Measurements from ENCODE around the gene ZNF180. TPM values are rescaled to one million over a fixed set of nuclear protein-coding genes. Genes with fewer than 3 reads are reported as not detected.

The ZNF180 gene
- 8.4 TPM for total RNA-seq
- long read RNA-seq, partial matches to known transcripts = 1 of 4 reads
- long read RNA-seq, other reads (novel, unspliced or antisense) = 3 of 4 reads

- Histone ChIP-seq H3K27me3 (ENCODE audit: low read depth) (peaks cover 6% of the 10 kb centered on the region), H3K4me3 (peak within 1 kb of the TSS; percentile 87), H3K4me1 (peaks cover 19% of the 10 kb centered on the region), H3K36me3 (peaks cover 17% of the 10 kb centered on the region), H3K27ac (peak within 1 kb of the TSS; percentile 88), H3K9me3 (peaks cover 40% of the 10 kb centered on the region)
- DNase-seq = peak; percentile 97
- intact Hi-C loops (cut with DNase I) = no loop called here
- TF ChIP-seq, protein P1, sequence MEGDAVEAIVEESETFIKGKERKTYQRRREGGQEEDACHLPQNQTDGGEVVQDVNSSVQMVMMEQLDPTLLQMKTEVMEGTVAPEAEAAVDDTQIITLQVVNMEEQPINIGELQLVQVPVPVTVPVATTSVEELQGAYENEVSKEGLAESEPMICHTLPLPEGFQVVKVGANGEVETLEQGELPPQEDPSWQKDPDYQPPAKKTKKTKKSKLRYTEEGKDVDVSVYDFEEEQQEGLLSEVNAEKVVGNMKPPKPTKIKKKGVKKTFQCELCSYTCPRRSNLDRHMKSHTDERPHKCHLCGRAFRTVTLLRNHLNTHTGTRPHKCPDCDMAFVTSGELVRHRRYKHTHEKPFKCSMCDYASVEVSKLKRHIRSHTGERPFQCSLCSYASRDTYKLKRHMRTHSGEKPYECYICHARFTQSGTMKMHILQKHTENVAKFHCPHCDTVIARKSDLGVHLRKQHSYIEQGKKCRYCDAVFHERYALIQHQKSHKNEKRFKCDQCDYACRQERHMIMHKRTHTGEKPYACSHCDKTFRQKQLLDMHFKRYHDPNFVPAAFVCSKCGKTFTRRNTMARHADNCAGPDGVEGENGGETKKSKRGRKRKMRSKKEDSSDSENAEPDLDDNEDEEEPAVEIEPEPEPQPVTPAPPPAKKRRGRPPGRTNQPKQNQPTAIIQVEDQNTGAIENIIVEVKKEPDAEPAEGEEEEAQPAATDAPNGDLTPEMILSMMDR (IDR thresholded peaks at IDR 0.05) = peak; percentile 54
- ATAC-seq = peak; percentile 97 to 98
Observed at GRCh38 chr19:44499962-44500949, at the start of gene ZNF180. TSS of gene ZNF180 (minus strand) at chr19:44500522. CDS start at chr19:44497334, 3,188 bp downstream.

- intact Hi-C loops (cut with DNase I) = no loop called here
- Histone ChIP-seq H3K36me3 (no peaks in the 10 kb centered on the region), H3K27me3 (ENCODE audit: low read depth) (no peaks in the 10 kb centered on the region), H3K9me3 (no peaks in the 10 kb centered on the region), H3K27ac (no peak overlapping the region), H3K4me1 (no peaks in the 10 kb centered on the region), H3K4me3 (no peak overlapping the region)
- TF ChIP-seq, protein P1 (IDR thresholded peaks at IDR 0.05) = no peak
- ATAC-seq = no peak
- no peak for DNase-seq
Observed at GRCh38 chr19:44549507-44549906, 49.2 kb upstream of the ZNF180 start.

GRCh38 chr19:44548736-44549135 is 48.4 kb upstream of the ZNF180 start:
- Histone ChIP-seq H3K4me3 (no peak overlapping the region), H3K27ac (no peak overlapping the region), H3K36me3 (no peaks in the 10 kb centered on the region), H3K4me1 (no peaks in the 10 kb centered on the region), H3K27me3 (ENCODE audit: low read depth) (no peaks in the 10 kb centered on the region), H3K9me3 (no peaks in the 10 kb centered on the region)
- ATAC-seq (no peak), DNase-seq (no peak)
- intact Hi-C loops (cut with DNase I) = no loop called here
- TF ChIP-seq, protein P1 (IDR thresholded peaks at IDR 0.05) = no peak

- no peak overlapping the region for H3K27ac ChIP-seq
- TF ChIP-seq, protein P1 (IDR thresholded peaks at IDR 0.05) = no peak
- ATAC-seq (no peak), DNase-seq (no peak)
- no peaks in the 10 kb centered on the region for H3K36me3 ChIP-seq
- H3K27me3 ChIP-seq (ENCODE audit: low read depth) = no peaks in the 10 kb centered on the region
- H3K9me3 ChIP-seq = no peaks in the 10 kb centered on the region
- intact Hi-C loops (cut with DNase I) = no loop called here
- H3K4me1 ChIP-seq = no peaks in the 10 kb centered on the region
- no peak overlapping the region for H3K4me3 ChIP-seq
Observed at GRCh38 chr19:44544031-44544430, 43.7 kb upstream of the ZNF180 start.

GRCh38 chr19:44542671-44543070 is 42.3 kb upstream of the ZNF180 start:
- H3K27me3 ChIP-seq (ENCODE audit: low read depth) = no peaks in the 10 kb centered on the region
- TF ChIP-seq, protein P1 (IDR thresholded peaks at IDR 0.05) = no peak
- no peak overlapping the region for H3K27ac ChIP-seq
- ATAC-seq = no peak
- H3K4me3 ChIP-seq = no peak overlapping the region
- intact Hi-C loops (cut with DNase I) = no loop called here
- no peaks in the 10 kb centered on the region for H3K4me1 ChIP-seq
- DNase-seq = no peak
- no peaks in the 10 kb centered on the region for H3K36me3 ChIP-seq
- no peaks in the 10 kb centered on the region for H3K9me3 ChIP-seq

All from lower lobe of right lung (tissue), 2 donors.